Nephron progenitor cell (in vitro differentiated cells): Measurements from ENCODE around the gene CDC42BPB.
"Not testable (repeated sequence)": the region's sequence is repeated elsewhere in the genome, so short reads cannot be mapped to it uniquely, and the experiment has no call there.

Experiments
- DNase-seq: peaks from one replicate; pipeline ENCODE4 v3.0.0; 2021
- H3K27ac Mint-ChIP-seq: 2 replicates; pipeline ENCODE4 v1.8.0; 2021; ENCODE audit warnings: mild to moderate bottlenecking, moderate library complexity, mixed read lengths
- H3K27me3 Mint-ChIP-seq: 2 replicates; pipeline ENCODE4 v1.8.0; 2021; ENCODE audit warnings: mild to moderate bottlenecking, low read depth, mixed read lengths; ENCODE audit not compliant: poor library complexity
- H3K36me3 Mint-ChIP-seq: 2 replicates; pipeline ENCODE4 v1.8.0; 2021; ENCODE audit warnings: low read depth, mixed read lengths
- H3K4me1 Mint-ChIP-seq: 2 replicates; pipeline ENCODE4 v1.8.0; 2021; ENCODE audit warnings: mixed read lengths
- H3K4me3 Mint-ChIP-seq: 2 replicates; pipeline ENCODE4 v1.8.0; 2021; ENCODE audit warnings: mild to moderate bottlenecking, moderate library complexity, mixed read lengths
- H3K9me3 Mint-ChIP-seq: 2 replicates; pipeline ENCODE4 v1.8.0; 2021; ENCODE audit warnings: mild to moderate bottlenecking, moderate library complexity, mixed read lengths
- TF ChIP-seq, protein P1 (sequence below): fragments of 200-600 bp; sonication (generic); IDR thresholded peaks from 2 replicates; pipeline ENCODE4 v1.5.0; 2021; ENCODE audit warnings: antibody characterized with exemption

Gene CDC42BPB

DNA sequence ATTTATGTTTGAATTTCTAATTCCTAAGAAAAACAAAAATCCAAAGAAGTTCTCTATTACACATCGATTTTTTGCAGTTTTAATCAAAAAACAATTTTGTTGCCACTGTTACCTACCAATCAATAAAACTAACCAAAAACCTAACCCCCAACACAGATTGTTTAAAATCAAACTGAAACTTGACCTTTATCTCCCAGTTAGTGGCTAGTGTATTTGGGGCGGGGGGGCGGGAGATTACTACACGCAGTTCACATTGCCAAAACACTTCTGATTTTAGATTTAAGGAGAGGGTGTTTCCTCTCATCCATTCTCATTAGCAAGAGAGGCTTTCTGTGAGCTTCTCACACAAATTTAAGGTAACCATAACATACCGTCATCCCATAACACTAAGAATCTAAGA is 6.4 kb downstream of the CDC42BPB start:
- no peak for DNase-seq
- no peak overlapping the region for H3K4me3 Mint-ChIP-seq
- H3K36me3 Mint-ChIP-seq: peaks cover 24% of the 10 kb centered on the region
- peaks cover 38% of the 10 kb centered on the region for H3K4me1 Mint-ChIP-seq
- no peak overlapping the region for H3K27ac Mint-ChIP-seq
- no peaks in the 10 kb centered on the region for H3K27me3 Mint-ChIP-seq
- TF ChIP-seq, protein P1, sequence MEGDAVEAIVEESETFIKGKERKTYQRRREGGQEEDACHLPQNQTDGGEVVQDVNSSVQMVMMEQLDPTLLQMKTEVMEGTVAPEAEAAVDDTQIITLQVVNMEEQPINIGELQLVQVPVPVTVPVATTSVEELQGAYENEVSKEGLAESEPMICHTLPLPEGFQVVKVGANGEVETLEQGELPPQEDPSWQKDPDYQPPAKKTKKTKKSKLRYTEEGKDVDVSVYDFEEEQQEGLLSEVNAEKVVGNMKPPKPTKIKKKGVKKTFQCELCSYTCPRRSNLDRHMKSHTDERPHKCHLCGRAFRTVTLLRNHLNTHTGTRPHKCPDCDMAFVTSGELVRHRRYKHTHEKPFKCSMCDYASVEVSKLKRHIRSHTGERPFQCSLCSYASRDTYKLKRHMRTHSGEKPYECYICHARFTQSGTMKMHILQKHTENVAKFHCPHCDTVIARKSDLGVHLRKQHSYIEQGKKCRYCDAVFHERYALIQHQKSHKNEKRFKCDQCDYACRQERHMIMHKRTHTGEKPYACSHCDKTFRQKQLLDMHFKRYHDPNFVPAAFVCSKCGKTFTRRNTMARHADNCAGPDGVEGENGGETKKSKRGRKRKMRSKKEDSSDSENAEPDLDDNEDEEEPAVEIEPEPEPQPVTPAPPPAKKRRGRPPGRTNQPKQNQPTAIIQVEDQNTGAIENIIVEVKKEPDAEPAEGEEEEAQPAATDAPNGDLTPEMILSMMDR: no peak
- H3K9me3 Mint-ChIP-seq: no peaks in the 10 kb centered on the region

DNA sequence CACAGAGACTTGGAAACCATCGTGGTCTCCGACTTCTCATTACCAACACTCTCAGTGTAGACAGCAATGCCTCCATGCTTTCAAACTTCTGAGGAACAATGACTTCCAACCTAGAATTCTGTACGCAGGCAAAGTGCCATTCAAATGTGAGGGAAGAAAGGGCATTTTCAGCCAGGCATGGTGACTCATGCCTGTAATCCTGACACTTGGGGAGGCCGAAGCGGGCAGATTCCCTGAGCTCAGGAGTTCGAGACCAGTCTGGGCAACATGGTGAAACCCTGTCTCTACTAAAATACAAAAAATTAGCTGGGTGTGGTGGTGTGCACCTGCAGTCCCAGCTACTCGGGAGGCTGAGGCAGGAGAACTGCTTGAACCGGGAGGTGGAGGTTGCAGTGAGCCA is 9.9 kb downstream of the CDC42BPB start:
- Mint-ChIP-seq H3K36me3 (peaks cover 38% of the 10 kb centered on the region), H3K4me1 (peaks cover 30% of the 10 kb centered on the region)
- not testable (repeated sequence) for H3K9me3 Mint-ChIP-seq, H3K4me3 Mint-ChIP-seq, H3K27me3 Mint-ChIP-seq, DNase-seq, H3K27ac Mint-ChIP-seq

DNA sequence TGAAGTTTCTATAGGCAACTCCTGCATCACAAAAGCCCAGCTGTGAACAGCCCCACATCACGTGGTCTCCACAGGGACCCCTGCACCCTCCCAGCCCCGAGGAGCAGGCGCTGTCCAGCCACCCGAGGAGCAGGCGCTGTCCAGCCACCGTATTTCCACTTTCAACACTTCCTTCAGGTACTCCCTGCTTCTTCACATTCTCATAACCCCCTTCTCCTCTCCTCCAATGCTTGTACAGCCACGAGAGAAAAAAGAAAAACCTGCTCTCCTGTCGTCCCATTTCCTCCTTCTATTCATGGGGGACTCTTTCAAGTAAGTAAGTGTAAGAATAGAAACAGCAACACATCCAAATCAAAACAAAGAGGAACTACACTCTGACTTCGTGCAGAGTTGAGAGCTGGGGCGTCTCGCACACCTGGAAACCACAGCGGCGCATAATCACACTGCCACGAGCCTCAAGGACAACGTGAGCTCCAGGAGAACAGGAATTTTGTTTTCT is 11.9 kb downstream of the CDC42BPB start:
- DNase-seq: no peak
- Mint-ChIP-seq H3K4me3 (no peak overlapping the region), H3K27me3 (peaks cover 4% of the 10 kb centered on the region), H3K27ac (peak overlapping the region; percentile 61), H3K9me3 (peaks cover 27% of the 10 kb centered on the region), H3K4me1 (peaks cover 30% of the 10 kb centered on the region), H3K36me3 (peaks cover 58% of the 10 kb centered on the region)
- TF ChIP-seq, protein P1: no peak

DNA sequence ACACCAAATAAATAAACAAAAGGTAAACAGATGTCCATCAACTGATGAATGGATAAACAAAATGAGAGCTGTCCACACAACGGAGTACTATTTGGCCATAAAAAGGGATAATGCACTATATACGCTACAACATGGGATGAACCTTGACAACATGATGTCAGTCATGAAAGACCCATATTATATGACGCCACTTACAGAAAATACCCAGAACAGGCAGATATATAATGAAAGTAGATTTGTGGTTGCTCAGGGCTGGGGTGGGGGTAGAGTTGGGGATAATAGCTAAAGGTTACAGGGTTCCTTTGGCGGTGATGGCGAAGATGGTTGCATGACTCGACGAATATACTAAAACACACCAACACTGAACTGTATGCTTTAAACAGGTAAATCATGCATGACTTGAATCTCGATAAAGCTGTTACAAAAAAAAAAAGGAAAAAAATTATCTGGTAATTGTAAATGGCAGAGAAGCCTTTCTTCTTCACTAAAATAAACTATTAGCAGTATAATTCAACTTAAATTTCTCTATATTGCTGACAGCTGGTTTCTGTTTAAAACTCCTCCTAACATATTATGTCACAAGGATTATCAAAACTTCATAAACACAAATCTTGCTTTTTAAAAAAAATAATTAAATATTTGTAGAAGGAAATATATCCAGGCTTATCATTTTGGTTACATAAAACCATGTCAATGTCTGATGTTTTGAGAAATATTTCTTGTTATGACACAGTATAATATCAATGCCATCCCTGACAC is 13.9 kb downstream of the CDC42BPB start:
- Mint-ChIP-seq H3K4me3 (no peak overlapping the region), H3K27ac (no peak overlapping the region), H3K9me3 (peaks cover 38% of the 10 kb centered on the region), H3K36me3 (peaks cover 70% of the 10 kb centered on the region), H3K27me3 (peaks cover 4% of the 10 kb centered on the region), H3K4me1 (peaks cover 25% of the 10 kb centered on the region)
- TF ChIP-seq, protein P1: no peak
- DNase-seq: no peak

DNA sequence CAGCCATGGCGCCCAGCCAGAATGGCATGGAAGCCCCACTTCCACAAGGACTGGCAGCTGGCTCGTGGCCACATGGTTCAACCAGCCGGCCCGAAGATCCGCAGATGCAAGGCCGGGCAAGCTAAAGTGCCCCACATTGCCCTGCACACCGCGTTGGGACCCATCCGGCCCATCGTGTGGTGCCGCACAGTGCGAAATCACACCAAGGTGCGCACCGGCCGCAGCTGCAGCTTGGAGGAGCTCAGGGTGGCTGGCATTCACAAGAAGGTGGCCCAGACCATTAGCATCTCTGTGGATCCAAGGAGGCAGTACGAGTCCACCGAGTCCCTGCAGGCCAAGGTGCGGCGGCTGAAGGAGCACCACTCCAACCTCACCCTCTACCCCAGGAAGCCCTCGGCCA is 15.9 kb downstream of the CDC42BPB start:
- no peak for DNase-seq
- peaks cover 48% of the 10 kb centered on the region for H3K9me3 Mint-ChIP-seq
- TF ChIP-seq, protein P1: no peak
- H3K4me3 Mint-ChIP-seq: no peak overlapping the region
- H3K4me1 Mint-ChIP-seq: peaks cover 14% of the 10 kb centered on the region
- H3K36me3 Mint-ChIP-seq: peaks cover 67% of the 10 kb centered on the region
- H3K27me3 Mint-ChIP-seq: peaks cover 4% of the 10 kb centered on the region
- H3K27ac Mint-ChIP-seq: no peak overlapping the region

DNA sequence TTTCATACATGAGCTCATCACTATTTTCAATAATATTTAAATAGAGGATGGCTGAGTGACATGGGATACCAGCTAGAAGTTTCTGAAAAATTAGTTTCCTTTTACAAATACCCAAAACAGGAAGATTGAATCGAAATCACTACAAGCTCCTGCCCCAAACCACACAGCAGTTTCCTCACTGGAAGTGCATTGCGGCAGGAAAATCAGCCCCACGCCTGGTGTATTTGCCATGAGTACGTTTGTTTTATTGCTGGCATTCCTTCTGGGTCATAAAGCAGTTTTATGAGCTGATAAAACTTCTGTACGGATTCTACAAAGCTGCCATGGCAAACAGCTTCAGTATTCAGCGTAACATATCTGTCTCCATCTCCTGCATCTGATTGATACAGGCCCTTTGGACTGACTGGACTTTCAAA is 23.7 kb downstream of the CDC42BPB start:
- Mint-ChIP-seq H3K4me1 (peaks cover 14% of the 10 kb centered on the region), H3K27me3 (peaks cover 3% of the 10 kb centered on the region), H3K4me3 (no peak overlapping the region), H3K9me3 (peaks cover 14% of the 10 kb centered on the region), H3K27ac (no peak overlapping the region), H3K36me3 (peaks cover 21% of the 10 kb centered on the region)
- DNase-seq: no peak
- TF ChIP-seq, protein P1: no peak
